K562 (cell line): ENCODE data around the gene SLC6A8. TPM values are rescaled to one million over a fixed set of nuclear protein-coding genes. Genes with fewer than 3 reads are reported as not detected.

Experiments used
- ATAC-seq: fragments of 200-7000 bp; cut with Tn5 transposase; 3 replicates; pipeline ENCODE4 v1.9.1; 2020; ENCODE audit warnings: moderate library complexity
- BruUV-seq: library from RNA; stranded (reverse); fragments of 400-500 nt; replicated peaks from 2 replicates; lab custom pipeline; 2021; lab: Mats Ljungman, UMichigan
- CTCF ChIA-PET: fragments of 300-600 bp; formaldehyde crosslinking; extraction: SDS; loops from one replicate; lab custom pipeline; 2021; ENCODE audit warnings: low intra/inter-chr PET ratio; lab: Yijun Ruan, JAX
- POLR2A ChIA-PET: fragments of 300-600, 350-650 bp; sonication (Branson Sonifier 250); formaldehyde crosslinking; extraction: SDS; loops from one replicate; lab custom pipeline; 2021; ENCODE audit warnings: antibody characterized with exemption, inconsistent platforms; lab: Yijun Ruan, JAX
- DNase-seq, 4 experiments: peaks; one replicate each; pipeline versions ENCODE4 v3.0.0 to v3.0.0-alpha.2; 2011 to 2018; ENCODE audit warnings: low spot score in 3 of 4, mixed read lengths in 3 of 4; ENCODE audit errors: extremely low read depth in 1 of 4
- FAIRE-seq: peaks from 2 replicates; lab custom pipeline; 2011; peaks lifted over from hg19 to GRCh38; lab: Jason Lieb, UNC
- H2AFZ ChIP-seq: 2 replicates; pipeline ENCODE4 v1.6.0; 2011; ENCODE audit warnings: low read depth, low read length, control low read depth, inconsistent platforms
- H3K27ac ChIP-seq: fragments of 200-600 bp; 3 replicates; pipeline ENCODE4 v1.8.0; 2011; ENCODE audit warnings: low read depth, mild to moderate bottlenecking, control low read depth, inconsistent platforms, low read length, moderate library complexity, mixed read lengths; ENCODE audit errors: extremely low read depth
- H3K27me3 ChIP-seq, 2 experiments: fragments of 300-600 bp in 1 of 2; 2 replicates in 1 of 2; 3 replicates in 1 of 2; pipeline versions ENCODE4 v1.6.0 to v1.8.0; 2011; ENCODE audit warnings: inconsistent platforms in 2 of 2, low read length in 2 of 2, mild to moderate bottlenecking in 1 of 2, mixed read lengths in 1 of 2, moderate library complexity in 1 of 2; ENCODE audit not compliant: control insufficient read depth in 2 of 2, insufficient read depth in 2 of 2
- H3K36me3 ChIP-seq: fragments of 300-600 bp; 3 replicates; pipeline ENCODE4 v1.8.0; 2011; ENCODE audit warnings: mild to moderate bottlenecking, low read length, inconsistent platforms; ENCODE audit not compliant: control insufficient read depth, insufficient read depth
- H3K4me1 ChIP-seq, 2 experiments: fragments of 200-600 bp in 1 of 2; replicated peaks in 1 of 2; 2 replicates in 1 of 2; 3 replicates in 1 of 2; pipeline versions ENCODE4 v1.5.1 to v1.8.0; 2011; ENCODE audit warnings: inconsistent platforms in 2 of 2, low read length in 2 of 2, mild to moderate bottlenecking in 1 of 2, mixed read lengths in 1 of 2, moderate library complexity in 1 of 2; ENCODE audit not compliant: control insufficient read depth in 2 of 2, insufficient read depth in 2 of 2
- H3K4me2 ChIP-seq: 2 replicates; pipeline ENCODE4 v1.6.1; 2011; ENCODE audit warnings: low read length, control low read depth, inconsistent platforms, mixed read lengths; ENCODE audit not compliant: insufficient read depth
- H3K4me3 ChIP-seq: fragments of 200-600 bp; sonication (generic), shearing (Covaris generic); 2 replicates; pipeline ENCODE4 v1.5.1; 2016; ENCODE audit warnings: control low read depth, inconsistent platforms
- H3K79me2 ChIP-seq: fragments of 200-600 bp; 3 replicates; pipeline ENCODE4 v1.8.0; 2011; ENCODE audit warnings: low read length, inconsistent platforms; ENCODE audit not compliant: control insufficient read depth, insufficient read depth
- H3K9ac ChIP-seq, 2 experiments: 2 replicates each; pipeline versions ENCODE4 v1.6.0 to v1.6.1; 2011; ENCODE audit warnings: low read depth in 2 of 2, low read length in 2 of 2, control low read depth in 1 of 2, inconsistent platforms in 1 of 2, mild to moderate bottlenecking in 1 of 2, mixed read lengths in 1 of 2; ENCODE audit not compliant: insufficient read depth in 1 of 2
- H3K9me1 ChIP-seq: one replicate; pipeline ENCODE4 v1.6.0; 2011; ENCODE audit warnings: inconsistent platforms, mild to moderate bottlenecking, low read length, moderate library complexity; ENCODE audit not compliant: control insufficient read depth, insufficient read depth
- H3K9me3 ChIP-seq: replicated peaks from 2 replicates; pipeline ENCODE4 v1.5.1; 2011; ENCODE audit warnings: low read depth, low read length, inconsistent platforms; ENCODE audit not compliant: control insufficient read depth, insufficient read depth
- H4K20me1 ChIP-seq: replicated peaks from 2 replicates; pipeline ENCODE4 v1.6.1; 2011; ENCODE audit warnings: low read length, inconsistent platforms, mixed read lengths; ENCODE audit not compliant: control insufficient read depth, insufficient read depth
- BCL6 ChIP-seq: fragments of 250-450 bp; sonication (Bioruptor Pico); IDR thresholded peaks from 2 replicates; pipeline ENCODE4 v1.4.0; 2020
- CCNT2 ChIP-seq: IDR thresholded peaks from 2 replicates; pipeline ENCODE4 v1.6.1; 2011; ENCODE audit warnings: borderline replicate concordance, low read depth, mild to moderate bottlenecking, moderate library complexity, mixed read lengths, low read length; ENCODE audit not compliant: insufficient read length; ENCODE audit errors: extremely low read depth
- CHD4 ChIP-seq: fragments of 200-600 bp; sonication (generic); IDR thresholded peaks from 3 replicates; pipeline ENCODE4 v1.6.1; 2012; ENCODE audit warnings: low read depth, mild to moderate bottlenecking, mixed read lengths, low read length, inconsistent platforms; ENCODE audit not compliant: insufficient read depth, insufficient replicate concordance, poor library complexity, severe bottlenecking
- E4F1 ChIP-seq: fragments of 250-450 bp; sonication (Bioruptor Pico); IDR thresholded peaks from 2 replicates; pipeline ENCODE4 v1.5.0; 2021; ENCODE audit warnings: mild to moderate bottlenecking, borderline replicate concordance
- ETV6 ChIP-seq, 3 experiments: fragments of 150-350 bp in 1 of 3; sonication (generic) in 1 of 3; formaldehyde crosslinking in 1 of 3; IDR thresholded peaks; 2 replicates each; pipeline versions ENCODE4 v1.6.1 to v1.8.0; 2014 to 2022; ENCODE audit warnings: borderline replicate concordance in 2 of 3, low read depth in 2 of 3, antibody characterized with exemption in 1 of 3, low read length in 1 of 3, mild to moderate bottlenecking in 1 of 3, missing genetic modification reagents in 1 of 3
- MCM7 ChIP-seq, 2 experiments: fragments of 450-650 bp; IDR thresholded peaks; 2 replicates each; pipeline ENCODE4 v1.6.1; 2016 to 2018
- MTA2 ChIP-seq: fragments of 450-650 bp; IDR thresholded peaks from 2 replicates; pipeline ENCODE4 v1.6.1; 2016; ENCODE audit warnings: low read depth
- RBBP5 ChIP-seq: fragments of 200-600 bp; sonication (generic); IDR thresholded peaks from 2 replicates; pipeline ENCODE4 v1.6.1; 2012; ENCODE audit warnings: borderline replicate concordance, mild to moderate bottlenecking, low read length, control low read depth, inconsistent platforms; ENCODE audit not compliant: insufficient read depth, poor library complexity, severe bottlenecking
- RBFOX2 ChIP-seq: fragments of 200-400 bp; formaldehyde crosslinking; IDR thresholded peaks from 2 replicates; pipeline ENCODE4 v1.6.1; 2017; ENCODE audit warnings: low read depth, mild to moderate bottlenecking, low read length, moderate library complexity
- SMARCE1 ChIP-seq: fragments of 450-650 bp; IDR thresholded peaks from 2 replicates; pipeline ENCODE4 v1.7.1; 2016; ENCODE audit warnings: mild to moderate bottlenecking
- SRSF3 ChIP-seq: fragments of 200-400 bp; formaldehyde crosslinking; IDR thresholded peaks from 2 replicates; pipeline ENCODE4 v1.6.1; 2016; ENCODE audit warnings: mild to moderate bottlenecking, low read length, moderate library complexity; ENCODE audit not compliant: insufficient read depth
- TCF3 ChIP-seq: sonication (generic); formaldehyde crosslinking; IDR thresholded peaks from 2 replicates; pipeline ENCODE4 v1.4.0; 2020; ENCODE audit warnings: mild to moderate bottlenecking, missing genetic modification reagents
- ZNF347 ChIP-seq: fragments of 450-650 bp; formaldehyde crosslinking; IDR thresholded peaks from 2 replicates; pipeline ENCODE4 v1.4.0; 2020; ENCODE audit warnings: low read depth, mild to moderate bottlenecking, moderate library complexity
- ZNF384 ChIP-seq: IDR thresholded peaks from 2 replicates; pipeline ENCODE4 v1.6.1; 2012; ENCODE audit warnings: low read depth, low read length, improper control_type of control experiment
- ZNF512 ChIP-seq: IDR thresholded peaks from 2 replicates; pipeline ENCODE4 v1.6.1; 2016; ENCODE audit warnings: missing genetic modification characterization, missing compliant biosample characterization
- whole genome bisulfite sequencing: fragments of 100-300 bp; shearing (Covaris generic); methylation state at CpG from one replicate; pipeline ENCODE4 v1.1.6; 2016; ENCODE audit warnings: low coverage, mixed read lengths; ENCODE audit not compliant: insufficient coverage; ENCODE audit errors: missing lambda C conversion rate; 5-methylcytosine and 5-hydroxymethylcytosine counted together
- in situ Hi-C: fragments of 300-500 bp; cut with MboI; formaldehyde crosslinking; loops from 4 replicates; pipeline ENCODE4 v1.15.0; 2018; ENCODE audit warnings: inconsistent platforms, mixed read lengths
- intact Hi-C: fragments of 100-400 bp; cut with micrococcal nuclease; formaldehyde crosslinking; loops from 2 replicates; pipeline ENCODE4 v1.14.2; 2022
- polyA plus RNA-seq, 8 experiments: library from polyadenylated mRNA; depleted of rRNA in 4 of 8; stranded (reverse) in 5 of 8; unstranded in 3 of 8; fragments of >200 nt; fragmentation: Nextera tagmentation in 2 of 8; fragmentation: Illumina TruSeq in 1 of 8; extraction: Ambion mirVana in 2 of 8; extraction: Trizol in 1 of 8; gene quantifications; 2 replicates each; pipeline versions ENCODE4 v1.2.1 to v1.2.3, GENCODE V29; 2011 to 2014; ENCODE audit warnings: inconsistent platforms in 1 of 8, missing spikeins in 1 of 8
- total RNA-seq, 7 experiments: library from RNA; depleted of rRNA in 6 of 7; stranded (reverse); fragments of >200 nt in 6 of 7; fragmentation: Illumina TruSeq in 2 of 7; extraction: Trizol in 2 of 7; gene quantifications; 2 replicates each; pipeline versions ENCODE4 v1.2.1 to v1.2.3, GENCODE V29; 2011 to 2021; ENCODE audit warnings: low replicate concordance in 1 of 7

The SLC6A8 gene
- total and polyA plus RNA-seq, 9 of the 15 experiments (the other 6 are each of a cell fraction or from before 2014, with no cell fraction given), result 0.68 to 144 (median 34.3) TPM

GRCh38 chrX:153739754-153740486, 52.2 kb downstream of the SLC6A8 start:
- POLR2A ChIA-PET, result interaction anchor here (0.6 to 1.0 kb wide), 2 partner anchors 32 to 70 kb away, joined by 3 read pairs; no protein-coding TSS in a partner anchor
- Histone ChIP-seq H3K4me2 (no peak overlapping the region), H3K9me1 (no peaks in the 10 kb centered on the region), H3K4me3 (no peak overlapping the region), H4K20me1 (no peaks in the 10 kb centered on the region), H3K36me3 (no peaks in the 10 kb centered on the region; the same call in 2 of the 3 replicates), H3K27me3 (no peaks in the 10 kb centered on the region), H2AFZ (no peak overlapping the region), H3K9ac (peak overlapping the region in 1 of 2 experiments; percentile 19; a peak in 2 of 4 replicates), H3K9me3 (no peaks in the 10 kb centered on the region), H3K4me1 (peaks cover 8 to 67% of the 10 kb centered on the region in 2 experiments; a peak in 4 of 5 replicates), H3K79me2 (no peaks in the 10 kb centered on the region), H3K27ac (no peak overlapping the region)
- DNase-seq (no peak), ATAC-seq (no peak), FAIRE-seq (no peak)
- in situ Hi-C loops (no loop called here), intact Hi-C loops (no loop called here)
- no TSS peak for BruUV-seq
- WGBS, result 79% methylated on average over 19 of the region's 29 CpGs
- CTCF ChIA-PET, result no interaction called here
- TF ChIP-seq ZNF512 (no peak), TCF3 (CRISPR knock-in tag) (no peak), ETV6 (IDR thresholded peaks at IDR 0.05; ENCODE audit: borderline replicate concordance in 1 of 2, low read depth in 2 of 2, low read length in 1 of 2) (no peak), ETV6 (CRISPR knock-in tag; IDR thresholded peaks at IDR 0.05; ENCODE audit: borderline replicate concordance) (no peak), MTA2 (no peak), RBBP5 (no peak), ZNF384 (no peak), MCM7 (IDR thresholded peaks at IDR 0.05) (no peak), ZNF347 (no peak), CCNT2 (no peak), SRSF3 (no peak), CHD4 (no peak), BCL6 (no peak), SMARCE1 (no peak), E4F1 (no peak), RBFOX2 (no peak)
